GM18499 (cell line): Measurements from ENCODE around the gene CHDH.

Experiments
- ATAC-seq: cut with Tn5 transposase; IDR thresholded peaks from one replicate; pipeline ENCODE4 v1.9.1; 2021; ENCODE audit warnings: moderate number of reproducible peaks; ENCODE audit not compliant: insufficient read depth, unreplicated experiment

The CHDH gene

DNA sequence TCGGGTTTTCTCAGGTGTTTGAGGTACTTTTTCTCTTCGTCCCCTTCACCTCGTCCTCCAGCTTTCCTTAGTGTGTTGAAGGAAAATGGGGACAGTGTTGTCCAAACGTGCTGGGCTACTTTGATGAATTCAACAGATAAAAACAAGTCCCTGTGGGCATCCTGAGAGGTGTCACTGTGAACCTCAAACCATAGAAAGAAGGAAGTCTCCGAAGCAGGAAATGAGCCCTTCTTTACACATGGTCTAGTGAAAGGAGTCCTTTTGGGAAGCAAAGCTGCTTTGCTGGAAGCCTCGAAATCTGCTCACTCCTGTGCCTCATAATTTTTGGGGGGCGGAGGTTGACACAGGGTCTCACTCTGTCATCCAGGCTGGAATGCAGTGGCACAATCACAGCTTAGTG lies 10.7 kb upstream of the CHDH start:
- ATAC-seq = no peak

GRCh38 chr3:53850895-53851294 lies 4.7 kb upstream of the CHDH start:
- ATAC-seq = no peak

DNA sequence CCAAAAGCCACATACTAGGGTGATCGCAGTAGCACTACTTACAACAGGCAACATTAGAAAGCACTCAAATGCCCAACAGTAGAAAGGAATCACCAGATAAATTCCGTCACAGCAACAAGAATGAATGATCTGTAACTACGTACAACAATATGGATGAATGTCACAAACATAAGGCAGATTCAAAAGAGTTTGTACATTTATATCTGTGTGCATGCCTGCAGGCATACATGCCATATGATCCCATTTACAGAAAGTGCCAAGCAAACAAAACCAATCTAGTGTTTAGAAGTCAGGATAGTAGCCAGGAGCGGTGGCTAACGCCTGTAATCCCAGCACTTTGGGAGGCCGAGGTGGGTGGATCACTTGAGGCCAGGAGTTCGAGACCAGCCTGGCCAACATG lies 3.7 kb upstream of the CHDH start:
- ATAC-seq = no peak

GRCh38 chr3:53846851-53847155 lies 584 bp upstream of the CHDH start:
- ATAC-seq = no peak

DNA sequence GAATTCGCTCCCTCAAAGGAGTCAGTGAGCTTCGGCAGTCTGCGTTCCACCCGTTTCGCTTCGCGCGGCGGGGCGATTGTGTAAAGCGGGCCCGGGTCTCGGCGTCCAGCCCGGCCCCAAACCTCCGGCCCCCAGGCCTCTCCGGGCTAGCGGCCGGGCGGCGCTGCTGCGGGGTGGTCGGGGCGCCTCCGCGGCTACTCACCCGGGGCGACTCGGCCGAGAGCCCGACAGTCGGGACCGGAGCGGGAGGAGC lies 412 bp downstream of the CHDH start:
- ATAC-seq = no peak

GRCh38 chr3:53845103-53845880 lies 927 bp downstream of the CHDH start:
- no peak for ATAC-seq

DNA sequence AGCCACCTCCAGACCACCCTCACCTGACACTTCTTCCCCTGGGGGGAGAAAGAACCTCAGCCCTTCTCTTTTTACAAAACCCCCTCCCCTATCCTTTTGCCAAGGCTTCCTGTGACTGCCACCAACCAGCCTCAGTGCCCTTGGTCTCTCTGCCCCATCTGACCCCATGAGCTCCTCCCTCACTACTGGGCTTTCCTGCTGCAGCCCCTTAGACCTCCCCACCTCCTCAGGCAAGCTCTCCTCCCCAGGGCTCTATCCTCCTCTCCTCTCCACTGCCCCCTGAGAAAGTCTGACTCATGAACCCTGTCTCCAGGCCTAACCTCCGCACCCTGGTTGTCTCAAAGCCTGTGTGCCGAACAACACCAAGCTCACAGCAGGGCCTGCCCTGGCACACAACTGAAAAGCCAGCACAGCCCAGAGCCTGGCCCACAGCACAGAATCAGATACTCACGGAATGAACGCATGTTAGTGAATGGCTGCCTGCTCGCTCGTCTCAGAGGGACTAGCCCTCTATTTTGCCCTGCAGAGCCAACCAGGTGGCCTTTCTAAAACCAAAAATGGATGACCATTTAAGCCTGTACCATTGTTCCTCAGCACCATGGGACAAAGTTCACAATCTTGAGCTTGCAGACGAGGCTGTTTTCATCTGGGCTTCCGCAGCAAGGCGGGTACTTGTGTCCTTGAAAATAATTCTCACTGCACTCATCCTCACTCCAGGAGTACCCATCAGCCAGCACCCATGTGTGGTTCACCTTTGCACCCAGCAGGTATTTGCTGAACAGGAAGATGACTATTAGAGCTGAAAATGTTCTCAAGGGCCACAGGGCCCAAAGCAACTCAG lies 1.7 kb downstream of the CHDH start:
- ATAC-seq = no peak

- ATAC-seq = no peak
Observed at GRCh38 chr3:53843195-53844177, 2.7 kb downstream of the CHDH start.

DNA sequence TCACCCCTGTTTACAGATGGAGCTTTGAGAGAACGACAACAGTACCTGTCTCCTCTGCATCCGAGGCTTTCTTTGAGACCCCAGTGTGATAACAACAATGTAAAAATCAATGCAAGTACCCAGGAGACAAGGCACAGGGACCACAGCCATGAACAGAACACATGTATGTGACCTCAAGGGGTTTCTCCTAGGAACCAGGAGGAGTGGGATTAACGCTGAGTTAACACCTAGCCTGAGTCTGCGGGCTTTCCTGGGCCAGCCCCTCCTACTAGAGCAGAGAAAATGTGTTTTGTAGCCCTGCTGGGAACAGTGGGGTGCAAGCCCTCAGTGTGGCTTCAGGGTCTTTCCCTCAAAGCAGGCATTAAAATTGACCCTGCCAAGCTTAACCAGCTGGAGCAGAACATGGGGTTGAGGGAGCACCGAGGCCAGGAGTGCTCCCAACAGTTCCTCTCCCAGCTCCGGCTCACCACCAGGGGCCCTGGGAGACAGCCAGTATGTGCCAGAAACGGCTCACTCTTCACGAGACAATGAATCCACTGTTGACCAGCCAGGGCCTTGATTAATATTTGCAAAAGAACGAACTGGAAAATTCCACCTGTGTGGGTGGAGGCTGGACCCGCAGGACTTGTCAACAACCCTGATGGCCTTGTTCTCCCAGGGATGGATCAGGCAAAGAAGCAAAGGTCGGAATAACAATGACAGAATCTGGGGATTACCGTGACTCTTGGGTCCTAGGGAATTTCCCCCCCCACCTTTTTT lies 3.6 kb downstream of the CHDH start:
- no peak for ATAC-seq

DNA sequence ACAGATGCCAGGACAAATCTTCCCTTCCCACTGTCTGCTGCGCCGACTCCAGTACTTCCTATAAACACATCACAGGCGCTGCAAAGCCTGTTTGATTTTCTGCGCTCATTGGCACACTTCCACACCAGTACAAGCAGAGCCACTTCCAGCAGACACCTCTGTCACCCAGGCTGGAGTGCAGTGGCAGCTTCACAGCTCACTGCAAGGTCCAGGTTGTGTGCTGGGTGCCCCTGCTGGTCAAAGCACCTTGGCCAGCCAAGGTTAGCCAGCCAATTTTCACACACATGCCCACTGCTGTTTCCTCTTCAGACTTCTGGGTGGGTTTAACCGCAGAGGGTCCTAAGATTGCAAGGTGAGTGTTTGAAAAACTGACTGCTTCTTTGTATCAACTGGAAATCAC lies 4.9 kb downstream of the CHDH start:
- ATAC-seq = no peak

- ATAC-seq = no peak
Observed at GRCh38 chr3:53837331-53837730, 8.9 kb downstream of the CHDH start.

GRCh38 chr3:53836084-53836872 lies 9.9 kb downstream of the CHDH start:
- ATAC-seq = no peak

GRCh38 chr3:53835257-53835656 lies 11.0 kb downstream of the CHDH start:
- no peak for ATAC-seq

DNA sequence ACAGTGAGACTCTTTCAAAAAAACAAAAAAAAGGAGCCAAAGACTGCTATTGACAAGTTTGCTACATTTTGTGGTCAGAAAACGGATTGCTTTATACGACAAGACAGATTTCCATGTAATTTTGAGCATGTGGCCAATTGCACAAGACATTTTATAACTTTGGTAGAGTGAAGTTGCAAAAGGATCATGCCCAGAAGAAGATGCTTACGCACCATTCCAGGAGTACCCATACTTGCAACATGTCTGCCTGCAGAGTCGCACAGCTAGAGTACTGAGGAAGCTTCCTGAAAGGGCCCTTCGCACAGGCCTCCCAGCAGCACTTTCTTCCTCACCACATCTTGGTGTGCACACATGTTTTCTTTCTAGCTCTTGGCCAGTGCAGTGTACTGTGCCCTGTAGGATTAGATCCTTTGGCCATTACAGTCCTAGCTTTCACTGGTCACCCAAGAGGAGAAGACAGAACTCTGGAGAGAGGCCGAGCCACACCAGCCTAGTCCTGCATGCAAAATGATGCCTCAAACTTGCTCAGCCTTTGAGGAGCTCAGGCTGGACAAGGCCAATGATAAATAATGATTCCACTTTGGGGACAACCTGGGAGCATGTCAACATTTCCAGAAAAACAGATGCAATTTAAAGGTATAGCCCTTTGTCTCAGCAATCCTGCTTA lies 11.7 kb downstream of the CHDH start:
- ATAC-seq = no peak

DNA sequence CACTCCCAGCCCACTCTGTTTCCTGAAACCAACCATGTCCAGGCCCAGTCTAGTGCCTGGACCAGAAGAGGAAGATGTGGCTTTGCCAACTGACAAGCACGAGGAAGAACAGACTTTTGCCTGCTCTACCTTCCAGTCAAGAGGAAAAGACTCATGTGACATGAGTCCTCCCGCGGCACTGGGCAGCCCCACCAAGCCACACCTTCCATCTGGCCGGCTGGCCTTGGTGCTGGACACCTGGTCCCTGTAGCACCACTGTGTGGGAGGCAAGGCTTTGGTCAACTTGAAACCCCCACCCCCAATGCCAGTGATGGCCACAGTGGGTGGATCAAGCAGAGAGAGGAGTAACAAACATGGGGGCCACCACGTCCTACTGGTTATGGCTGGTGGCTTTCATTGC lies 12.5 kb downstream of the CHDH start:
- no peak for ATAC-seq

- no peak for ATAC-seq
Observed at GRCh38 chr3:53833053-53833645, 13.1 kb downstream of the CHDH start.

DNA sequence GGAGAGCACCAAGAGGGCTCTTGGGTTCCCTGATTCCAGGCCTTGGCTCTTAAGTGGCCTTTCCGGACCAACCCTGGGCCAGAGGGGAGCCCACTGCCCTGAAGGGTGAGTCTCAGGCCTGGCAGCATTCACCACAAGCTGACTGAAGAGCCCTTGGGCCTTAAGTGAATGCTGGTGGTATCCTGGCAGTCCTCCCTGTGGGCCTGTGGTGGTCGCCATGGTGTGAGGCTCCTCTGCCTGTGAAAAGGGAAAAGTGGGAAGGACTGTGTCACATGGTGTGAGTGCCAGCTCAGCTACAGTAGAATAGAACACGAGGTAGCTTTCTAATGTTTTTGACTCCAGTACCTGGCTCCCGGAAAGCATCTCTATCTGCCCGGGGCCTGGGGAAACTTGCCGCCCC lies 15.3 kb downstream of the CHDH start:
- ATAC-seq = no peak

- ATAC-seq = no peak
Observed at GRCh38 chr3:53829605-53830004, 16.6 kb downstream of the CHDH start.

DNA sequence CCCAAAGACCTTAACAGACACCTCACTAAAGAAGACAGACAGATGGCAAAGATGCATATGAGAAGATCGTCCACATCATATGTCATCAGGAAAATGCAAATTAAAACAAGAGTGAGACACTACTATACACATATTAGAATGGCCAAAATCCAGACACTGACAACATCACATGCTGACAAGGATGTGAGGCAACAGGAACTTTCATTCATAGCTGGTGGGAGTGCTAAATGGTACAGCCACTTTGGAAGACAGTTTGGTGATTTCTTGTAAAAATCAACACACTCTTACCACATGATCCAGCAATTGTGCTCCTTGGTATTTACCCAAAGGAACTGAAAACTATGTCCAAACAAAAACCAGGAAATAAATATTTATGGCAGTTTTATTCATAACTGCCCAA lies 17.6 kb downstream of the CHDH start:
- ATAC-seq = no peak
